ENCODE data around the gene MBD4. TPM values are rescaled to one million over a fixed set of nuclear protein-coding genes. Genes with fewer than 3 reads are reported as not detected.

MBD4 gene
- total and polyA plus RNA-seq, 12 donors = 11.1 to 37.8 (median 19.2) TPM

GRCh38 chr3:129439226-129439816, 427 bp downstream of the MBD4 start:
- intact Hi-C loops (cut with DNase I) = loop anchor here in 1 of 10 donors (5.0 kb wide), 1 partner anchor 42 kb away; no protein-coding TSS in a partner anchor
- no peak for TF ChIP-seq CTCF (IDR thresholded peaks at IDR 0.05)
- Histone ChIP-seq H3K4me1 (peaks cover 24 to 88% (median 67%) of the 10 kb centered on the region in 9 donors), H3K27ac (peak overlapping the region; percentile 62 to 96 (median 89)), H3K36me3 (peaks cover 0 to 42% (median 6%) of the 10 kb centered on the region in 9 donors), H3K4me3 (peak overlapping the region; percentile 64 to 91 (median 82)), H3K9me3 (no peaks in the 10 kb centered on the region), H3K27me3 (no peaks in the 10 kb centered on the region)
- DNase-seq (peak in 1 of 2 donors; percentile 34), ATAC-seq (peak in 7 of 8 donors; percentile 0 to 15 (median 4))
- WGBS, 2 donors = 0 to 1% methylated on average over 17 of the region's 17 CpGs

GRCh38 chr3:129435367-129435766, 4.4 kb downstream of the MBD4 start:
- intact Hi-C loops (cut with DNase I) = loop anchor here in 1 of 10 donors (5.0 kb wide), 1 partner anchor 38 kb away; no protein-coding TSS in a partner anchor
- peaks cover 2 to 54% (median 30%) of the 10 kb centered on the region in 9 donors for H3K4me1 ChIP-seq
- WGBS, 2 donors = 74 to 94% methylated on average over 1 of the region's 1 CpG

GRCh38 chr3:129434140-129434539, 5.6 kb downstream of the MBD4 start:
- no peak for TF ChIP-seq CTCF (IDR thresholded peaks at IDR 0.05)
- Histone ChIP-seq H3K27me3 (no peaks in the 10 kb centered on the region), H3K9me3 (no peaks in the 10 kb centered on the region), H3K4me1 (peaks cover 2 to 51% (median 29%) of the 10 kb centered on the region in 9 donors), H3K4me3 (no peak overlapping the region), H3K27ac (no peak overlapping the region), H3K36me3 (peaks cover 0 to 88% (median 36%) of the 10 kb centered on the region in 9 donors)
- WGBS, 2 donors = 99 to 100% methylated on average over 1 of the region's 1 CpG
- intact Hi-C loops (cut with DNase I) = no loop called here
- no peak for ATAC-seq
- DNase-seq = no peak

More at GRCh38 chr3:129435367-129435766, 4.4 kb downstream of the MBD4 start:
- Histone ChIP-seq H3K36me3 (peaks cover 0 to 82% (median 36%) of the 10 kb centered on the region in 9 donors), H3K27me3 (no peaks in the 10 kb centered on the region), H3K9me3 (no peaks in the 10 kb centered on the region), H3K27ac (no peak overlapping the region), H3K4me3 (no peak overlapping the region)
- ATAC-seq (no peak), DNase-seq (no peak)
- no peak for TF ChIP-seq CTCF (IDR thresholded peaks at IDR 0.05)

GRCh38 chr3:129433565-129433964, 6.2 kb downstream of the MBD4 start:
- 91 to 96% methylated on average over 5 of the region's 5 CpGs for WGBS, 2 donors
- TF ChIP-seq CTCF (IDR thresholded peaks at IDR 0.05) = no peak

More at GRCh38 chr3:129433565-129433964, 6.2 kb downstream of the MBD4 start:
- Histone ChIP-seq H3K27me3 (no peaks in the 10 kb centered on the region), H3K4me3 (no peak overlapping the region), H3K4me1 (peaks cover 2 to 47% (median 28%) of the 10 kb centered on the region in 9 donors), H3K9me3 (no peaks in the 10 kb centered on the region), H3K36me3 (peaks cover 0 to 88% (median 36%) of the 10 kb centered on the region in 9 donors), H3K27ac (no peak overlapping the region)
- DNase-seq (no peak), ATAC-seq (no peak)
- intact Hi-C loops (cut with DNase I) = no loop called here

Measured in heart right ventricle (tissue), 16 donors.